GM12874 (cell line): ENCODE measurements around the gene GTF3C5.
A peak's percentile ranks its signal among the peaks of the same experiment; 100 is the strongest.

ENCODE experiments used
- CTCF ChIP-seq: IDR thresholded peaks from 2 replicates; pipeline ENCODE4 v1.5.1; 2011; ENCODE audit warnings: low read depth, mild to moderate bottlenecking, control low read depth, low read length, moderate library complexity; ENCODE audit not compliant: insufficient read depth

GTF3C5 gene

DNA sequence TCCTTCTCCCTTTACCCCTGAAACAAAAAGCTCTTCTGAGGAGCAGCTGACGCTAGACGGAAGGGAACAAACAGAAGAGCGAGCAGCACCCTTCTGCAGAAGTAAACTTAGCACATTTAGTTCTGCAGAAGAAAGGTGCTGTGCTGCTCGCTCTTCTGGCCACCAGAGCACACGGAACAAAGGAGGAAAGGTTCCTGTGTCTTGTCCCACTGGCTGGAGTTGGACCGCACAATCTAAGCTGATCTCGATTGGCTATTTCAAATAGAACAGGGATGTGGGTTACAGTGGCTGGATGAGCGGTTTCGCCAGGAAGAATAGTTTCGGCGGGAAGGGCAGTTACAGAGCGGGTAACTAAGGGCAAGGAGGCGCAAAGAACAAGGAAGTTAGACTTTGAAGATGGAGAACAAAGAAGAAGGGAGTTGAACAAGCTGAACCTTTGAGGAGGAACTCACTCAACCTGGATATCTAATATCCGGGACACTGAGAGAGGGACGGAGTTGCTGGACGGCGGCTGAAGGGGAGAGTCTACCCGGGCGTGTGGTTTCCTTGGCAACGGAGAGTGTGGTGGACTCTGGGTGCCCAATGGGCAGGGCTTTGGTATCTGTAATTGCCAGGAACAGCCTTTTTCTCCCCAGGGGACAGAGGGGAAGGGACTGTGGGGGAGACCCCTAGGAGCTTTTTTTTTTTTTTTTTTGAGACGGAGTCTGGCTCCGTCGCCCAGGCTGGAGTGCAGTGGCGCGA is 7.1 kb downstream of the GTF3C5 start:
- no peak for TF ChIP-seq CTCF

DNA sequence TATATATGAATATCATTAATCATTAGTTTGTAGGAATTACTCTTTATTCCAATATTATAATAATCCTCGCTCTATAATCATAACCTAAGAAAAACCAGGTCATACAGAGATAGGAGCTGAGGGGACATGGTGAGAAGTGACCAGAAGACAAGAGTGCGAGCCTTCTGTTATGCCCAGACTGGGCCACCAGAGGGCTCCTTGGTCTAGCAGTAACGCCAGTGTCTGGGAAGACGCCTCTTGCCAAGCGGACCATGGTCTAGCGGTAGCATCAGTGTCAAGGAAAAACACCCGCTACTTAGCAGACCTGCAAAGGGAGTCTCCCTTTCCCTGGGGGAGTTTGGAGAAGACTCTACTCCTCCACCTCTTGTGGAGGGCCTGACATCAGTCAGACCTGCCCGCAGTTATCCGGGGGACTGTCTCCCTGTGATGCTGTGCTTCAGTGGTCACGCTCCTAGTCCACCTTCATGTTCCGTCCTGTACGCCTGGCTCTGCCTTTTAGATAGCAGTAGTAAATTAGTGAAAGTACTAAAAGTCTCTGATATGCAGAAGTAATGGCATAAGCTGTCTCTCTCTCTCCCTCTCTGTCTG is 10.2 kb downstream of the GTF3C5 start:
- peak; percentile 63 for TF ChIP-seq CTCF

DNA sequence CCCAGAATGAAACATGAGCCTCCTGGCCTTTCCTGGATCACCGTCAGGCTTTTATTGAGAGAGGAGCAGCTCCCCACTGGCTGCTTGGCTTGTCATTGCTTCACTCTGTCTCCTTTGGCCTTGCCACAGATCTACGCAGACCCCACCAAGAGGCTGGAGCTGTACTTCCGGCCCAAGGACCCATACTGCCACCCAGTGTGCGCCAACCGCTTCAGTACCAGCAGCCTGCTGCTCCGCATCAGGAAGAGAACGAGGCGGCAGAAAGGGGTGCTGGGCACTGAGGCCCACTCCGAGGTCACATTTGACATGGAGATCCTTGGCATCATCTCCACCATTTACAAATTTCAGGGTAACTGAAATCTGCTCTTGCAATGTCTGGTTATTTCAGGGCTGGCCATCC is 11.2 kb downstream of the GTF3C5 start:
- no peak for TF ChIP-seq CTCF

DNA sequence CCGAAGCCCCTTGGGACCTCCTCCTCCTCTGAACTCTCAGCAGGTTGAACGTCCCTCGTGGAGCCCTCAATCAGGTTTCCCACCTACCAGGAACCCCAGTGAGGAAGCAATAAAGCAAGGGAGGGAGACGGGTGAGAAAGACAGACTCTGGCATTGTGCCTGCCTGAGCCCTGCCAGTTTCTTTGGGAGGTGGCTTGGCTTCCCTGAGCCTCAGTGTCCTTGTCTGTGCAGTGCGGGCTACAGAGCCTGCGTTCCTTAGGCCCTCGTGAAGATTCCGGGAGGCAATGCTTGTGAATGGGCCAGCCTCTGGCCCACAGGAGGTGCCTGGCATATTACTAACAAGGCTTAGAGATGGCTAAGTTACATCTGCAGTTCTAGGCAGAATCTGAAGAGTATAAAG is 11.9 kb downstream of the GTF3C5 start:
- TF ChIP-seq CTCF = no peak

- TF ChIP-seq CTCF = no peak
These were observed 12.7 kb downstream of the GTF3C5 start for GRCh38 chr9:133043449-133044035.

GRCh38 chr9:133044125-133044524 is 13.3 kb downstream of the GTF3C5 start:
- no peak for TF ChIP-seq CTCF

- no peak for TF ChIP-seq CTCF
These were observed 13.9 kb downstream of the GTF3C5 start for GRCh38 chr9:133044661-133045060.
